Vagina (tissue), 2 donors: ENCODE measurements around the gene ADGRG3. TPM values are rescaled to one million over a fixed set of nuclear protein-coding genes. Genes with fewer than 3 reads are reported as not detected.

ENCODE experiments used
- DNase-seq, 2 donors: peaks; one replicate each; pipeline ENCODE4 v3.0.0-alpha.2; 2017; ENCODE audit errors: extremely low spot score in 2 of 2
- H3K27ac ChIP-seq: fragments of 200-600 bp; sonication (generic); one replicate; pipeline ENCODE4 v1.5.1; 2019
- H3K27me3 ChIP-seq: fragments of 200-600 bp; sonication (generic); one replicate; pipeline ENCODE4 v1.5.1; 2019
- H3K36me3 ChIP-seq, 2 donors: fragments of 200-600 bp; sonication (generic); one replicate each; pipeline ENCODE4 v1.5.1; 2017 to 2019
- H3K4me1 ChIP-seq: fragments of 200-600 bp; sonication (generic); one replicate; pipeline ENCODE4 v1.5.1; 2019
- H3K4me3 ChIP-seq, 2 donors: fragments of 200-600 bp; sonication (generic); 1 replicate in 1 of 2; 2 replicates in 1 of 2; pipeline ENCODE4 v1.5.1; 2016 to 2019
- H3K9me3 ChIP-seq: fragments of 200-600 bp; sonication (generic); one replicate; pipeline ENCODE4 v1.5.1; 2019
- POLR2A ChIP-seq, 2 donors: fragments of 450-650 bp; IDR thresholded peaks; one replicate each; pipeline ENCODE4 v1.6.1; 2017; ENCODE audit warnings: antibody characterized with exemption in 2 of 2, mild to moderate bottlenecking in 2 of 2, moderate library complexity in 2 of 2
- POLR2AphosphoS5 ChIP-seq, 2 donors: sonication (generic); formaldehyde crosslinking; IDR thresholded peaks; one replicate each; pipeline ENCODE4 v1.9.0; 2017; ENCODE audit warnings: antibody characterized with exemption in 2 of 2, mild to moderate bottlenecking in 2 of 2, low read depth in 1 of 2; ENCODE audit not compliant: insufficient read depth in 1 of 2
- intact Hi-C: fragments of 100-400 bp; cut with DNase I; formaldehyde crosslinking; loops from one replicate; pipeline ENCODE4 v1.15.1; 2023
- total RNA-seq: library from RNA; depleted of rRNA; stranded (reverse); fragments of >200 nt; gene quantifications from one replicate; pipeline ENCODE4 v1.2.3, GENCODE V29; 2016
- TF ChIP-seq, protein P1 (sequence below), 3 experiments: fragments of 450-650 bp in 2 of 3; fragments of 200-600 bp in 1 of 3; sonication (generic) in 1 of 3; IDR thresholded peaks; one replicate each; pipeline ENCODE4 v1.5.1; 2017 to 2019; ENCODE audit warnings: antibody characterized with exemption in 3 of 3, mild to moderate bottlenecking in 2 of 3, moderate library complexity in 2 of 3

Gene ADGRG3
- total RNA-seq, 1 donor from 2014 or later: 10.3 TPM

DNA sequence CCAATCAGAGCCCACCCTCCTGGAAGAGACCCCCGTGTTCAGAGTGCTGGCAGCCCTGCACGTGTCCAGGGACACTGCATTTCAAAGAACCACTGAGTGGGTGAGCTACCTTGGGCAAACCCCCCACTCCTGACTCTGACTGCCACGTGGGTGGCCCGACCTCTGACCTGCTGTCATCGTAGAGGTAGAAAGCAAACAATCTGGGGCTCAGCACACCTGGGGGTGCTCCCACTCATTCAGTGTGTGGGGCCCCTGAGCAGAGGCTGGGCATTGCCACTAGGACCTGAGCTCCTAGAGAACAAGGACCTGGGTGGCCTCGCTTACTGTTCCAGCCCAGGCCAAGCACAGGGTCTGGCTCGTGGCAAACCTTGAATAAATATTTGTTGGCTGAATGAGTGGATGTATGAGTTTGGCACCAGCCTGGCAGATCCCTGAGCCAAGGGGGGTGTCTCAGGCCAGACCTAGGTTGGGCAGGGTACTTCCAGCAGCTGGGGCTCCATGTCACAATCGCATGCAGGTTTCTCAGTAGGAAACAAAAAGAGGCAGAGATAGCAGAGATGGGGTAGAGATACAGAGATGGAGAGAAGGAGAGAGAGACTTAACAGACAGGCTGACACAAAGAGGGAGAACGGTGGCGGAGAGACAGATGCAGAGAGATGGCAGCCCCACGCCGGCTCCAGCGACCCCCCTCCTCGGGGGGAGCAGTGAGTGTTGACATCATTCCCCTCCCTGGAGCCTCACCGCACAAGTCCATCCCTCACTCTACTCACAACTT, 21.1 kb downstream of the ADGRG3 start:
- Histone ChIP-seq H3K36me3 (no peaks in the 10 kb centered on the region), H3K27ac (no peak overlapping the region), H3K4me1 (no peaks in the 10 kb centered on the region), H3K27me3 (no peaks in the 10 kb centered on the region), H3K9me3 (no peaks in the 10 kb centered on the region), H3K4me3 (no peak overlapping the region)
- TF ChIP-seq POLR2A (IDR thresholded peaks at IDR 0.05): no peak
- TF ChIP-seq POLR2AphosphoS5 (IDR thresholded peaks at IDR 0.05; ENCODE audit: insufficient read depth in 1 of 2, low read depth in 1 of 2): no peak
- TF ChIP-seq, protein P1, sequence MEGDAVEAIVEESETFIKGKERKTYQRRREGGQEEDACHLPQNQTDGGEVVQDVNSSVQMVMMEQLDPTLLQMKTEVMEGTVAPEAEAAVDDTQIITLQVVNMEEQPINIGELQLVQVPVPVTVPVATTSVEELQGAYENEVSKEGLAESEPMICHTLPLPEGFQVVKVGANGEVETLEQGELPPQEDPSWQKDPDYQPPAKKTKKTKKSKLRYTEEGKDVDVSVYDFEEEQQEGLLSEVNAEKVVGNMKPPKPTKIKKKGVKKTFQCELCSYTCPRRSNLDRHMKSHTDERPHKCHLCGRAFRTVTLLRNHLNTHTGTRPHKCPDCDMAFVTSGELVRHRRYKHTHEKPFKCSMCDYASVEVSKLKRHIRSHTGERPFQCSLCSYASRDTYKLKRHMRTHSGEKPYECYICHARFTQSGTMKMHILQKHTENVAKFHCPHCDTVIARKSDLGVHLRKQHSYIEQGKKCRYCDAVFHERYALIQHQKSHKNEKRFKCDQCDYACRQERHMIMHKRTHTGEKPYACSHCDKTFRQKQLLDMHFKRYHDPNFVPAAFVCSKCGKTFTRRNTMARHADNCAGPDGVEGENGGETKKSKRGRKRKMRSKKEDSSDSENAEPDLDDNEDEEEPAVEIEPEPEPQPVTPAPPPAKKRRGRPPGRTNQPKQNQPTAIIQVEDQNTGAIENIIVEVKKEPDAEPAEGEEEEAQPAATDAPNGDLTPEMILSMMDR (IDR thresholded peaks at IDR 0.05): no peak
- intact Hi-C loops: no loop called here
- DNase-seq: peak in 1 of 2 donors; percentile 69

DNA sequence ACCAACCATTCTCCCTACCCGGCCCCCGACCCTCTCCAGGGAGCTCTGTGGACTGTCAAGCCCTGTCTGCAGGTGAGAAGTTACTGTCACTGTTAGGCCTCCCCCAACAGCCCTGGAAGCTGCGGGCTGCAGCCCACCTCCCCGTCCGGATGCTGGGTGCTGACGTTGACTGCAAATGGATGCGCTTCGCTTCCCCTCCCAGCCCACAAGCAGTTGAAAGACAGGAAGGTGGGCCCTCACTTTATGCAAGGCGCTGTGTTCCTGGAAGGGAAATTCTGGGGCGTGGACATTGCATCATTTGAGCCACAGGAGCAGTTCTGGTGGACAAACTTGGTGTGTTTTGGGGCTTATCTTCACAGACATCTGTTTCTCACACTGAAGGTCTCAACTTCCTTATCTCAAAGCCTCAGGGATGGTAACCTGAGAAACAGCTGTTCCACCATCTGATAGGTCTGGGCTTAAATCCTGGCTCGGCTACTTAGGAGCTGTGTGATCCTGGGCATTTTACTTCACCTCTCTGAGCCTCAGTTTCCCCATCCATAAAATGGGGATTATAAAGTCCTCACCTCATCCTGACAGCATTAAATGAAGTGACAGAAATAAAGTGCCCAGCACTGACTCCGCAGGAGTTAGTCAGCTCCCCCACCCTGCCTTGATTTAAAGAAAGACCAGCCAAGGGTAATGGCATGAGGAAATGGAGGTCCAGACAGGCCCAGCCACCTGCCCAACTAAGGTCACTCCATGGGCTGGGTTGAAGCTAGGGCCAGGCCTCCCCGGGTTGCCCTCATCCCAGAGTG, 21.9 kb downstream of the ADGRG3 start:
- TF ChIP-seq, protein P1 (IDR thresholded peaks at IDR 0.05): no peak
- TF ChIP-seq POLR2AphosphoS5 (IDR thresholded peaks at IDR 0.05; ENCODE audit: insufficient read depth in 1 of 2, low read depth in 1 of 2): no peak
- no peak for TF ChIP-seq POLR2A (IDR thresholded peaks at IDR 0.05)
- peak in 1 of 2 donors; percentile 52 for DNase-seq
- H3K27ac ChIP-seq: no peak overlapping the region
- H3K4me1 ChIP-seq: no peaks in the 10 kb centered on the region
- no peak overlapping the region for H3K4me3 ChIP-seq
- no peaks in the 10 kb centered on the region for H3K36me3 ChIP-seq
- H3K9me3 ChIP-seq: no peaks in the 10 kb centered on the region
- no peaks in the 10 kb centered on the region for H3K27me3 ChIP-seq
- intact Hi-C loops: no loop called here

DNA sequence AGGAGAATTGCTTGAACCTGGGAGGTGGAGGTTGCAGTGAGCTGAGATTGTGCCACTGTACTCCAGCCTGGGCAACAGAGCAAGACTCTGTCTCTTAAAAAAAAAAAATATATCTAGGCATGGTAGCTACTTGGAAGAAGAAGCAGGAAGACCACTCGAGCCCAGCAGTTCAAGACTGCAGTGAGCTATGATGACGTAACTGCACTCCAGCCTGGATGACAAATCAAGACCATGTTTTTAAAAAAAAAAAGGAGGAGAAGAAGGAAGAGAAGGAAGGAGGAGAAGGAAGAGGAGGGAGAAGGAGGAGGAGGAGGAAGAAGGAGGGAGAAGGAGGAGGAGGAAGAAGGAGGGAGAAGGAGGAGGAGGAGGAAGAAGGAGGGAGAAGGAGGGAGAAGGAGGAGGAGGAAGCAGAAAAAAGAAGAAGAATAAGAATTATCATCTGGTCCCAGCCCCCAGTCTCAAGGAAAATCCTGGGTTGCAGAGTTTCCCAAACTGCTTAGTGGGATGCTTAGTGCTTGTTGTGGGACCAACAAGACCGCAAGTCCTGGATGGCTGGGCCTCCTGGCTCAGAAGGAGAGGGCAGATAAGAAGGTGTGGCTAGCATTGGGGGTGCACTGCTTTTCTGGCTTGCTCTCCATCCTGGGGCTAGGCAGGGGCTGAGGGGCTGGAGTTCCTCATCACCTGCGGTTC, 22.8 kb downstream of the ADGRG3 start:
- no peak overlapping the region for H3K4me3 ChIP-seq
- no peaks in the 10 kb centered on the region for H3K4me1 ChIP-seq
- TF ChIP-seq, protein P1 (IDR thresholded peaks at IDR 0.05): no peak
- no peak for TF ChIP-seq POLR2AphosphoS5 (IDR thresholded peaks at IDR 0.05; ENCODE audit: insufficient read depth in 1 of 2, low read depth in 1 of 2)
- no peak for TF ChIP-seq POLR2A (IDR thresholded peaks at IDR 0.05)
- intact Hi-C loops: no loop called here
- H3K27me3 ChIP-seq: no peaks in the 10 kb centered on the region
- H3K9me3 ChIP-seq: no peaks in the 10 kb centered on the region
- H3K36me3 ChIP-seq: no peaks in the 10 kb centered on the region
- no peak overlapping the region for H3K27ac ChIP-seq
- peak in 1 of 2 donors; percentile 34 for DNase-seq

DNA sequence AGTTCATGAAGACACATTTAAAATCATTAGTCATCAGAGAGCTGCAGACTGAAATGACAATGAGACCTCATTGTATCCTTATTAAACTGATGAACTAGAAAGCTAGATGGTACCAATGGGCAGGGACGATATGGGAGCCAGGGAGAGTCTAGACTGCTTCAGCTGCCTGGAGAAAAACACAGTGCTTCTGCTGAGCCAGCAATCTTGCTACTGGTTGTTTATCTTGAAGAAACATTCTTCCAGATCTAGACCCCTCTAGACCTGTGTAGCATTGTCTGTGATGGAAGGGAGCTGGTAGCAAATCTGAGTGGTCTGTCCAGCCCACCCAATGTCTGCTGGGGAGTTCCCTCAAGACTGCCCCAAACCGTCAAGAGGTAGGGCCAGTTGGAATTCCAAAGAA, 24.5 kb downstream of the ADGRG3 start:
- TF ChIP-seq, protein P1 (IDR thresholded peaks at IDR 0.05): no peak
- TF ChIP-seq POLR2AphosphoS5 (IDR thresholded peaks at IDR 0.05; ENCODE audit: insufficient read depth in 1 of 2, low read depth in 1 of 2): no peak
- no peak for TF ChIP-seq POLR2A (IDR thresholded peaks at IDR 0.05)
- DNase-seq: no peak

More for the DNA sequence above, 24.5 kb downstream of the ADGRG3 start:
- no peak overlapping the region for H3K4me3 ChIP-seq
- intact Hi-C loops: no loop called here
- H3K27me3 ChIP-seq: no peaks in the 10 kb centered on the region
- no peaks in the 10 kb centered on the region for H3K36me3 ChIP-seq
- no peaks in the 10 kb centered on the region for H3K9me3 ChIP-seq
- H3K27ac ChIP-seq: no peak overlapping the region
- H3K4me1 ChIP-seq: no peaks in the 10 kb centered on the region
